ENCODE results near the gene SLC25A22. TPM values are rescaled to one million over a fixed set of nuclear protein-coding genes. Genes with fewer than 3 reads are reported as not detected.
A peak's percentile ranks its signal among the peaks of the same experiment; 100 is the strongest.

SLC25A22 gene
- total and polyA plus RNA-seq, 8 donors, result 5.5 to 11.9 (median 9.8) TPM; not detected in 1

- peaks cover 75 to 90% (median 87%) of the 10 kb centered on the region in 4 donors for H3K4me1 ChIP-seq
Measured at GRCh38 chr11:823441-824291, 25.6 kb upstream of the SLC25A22 start.

GRCh38 chr11:821512-822371 is 23.7 kb upstream of the SLC25A22 start:
- Histone ChIP-seq H3K4me1 (peaks cover 60 to 78% (median 72%) of the 10 kb centered on the region in 4 donors), H3K4me3 (peak overlapping the region in 3 of 4 donors; percentile 72 to 96 (median 92)), H3K9me3 (no peaks in the 10 kb centered on the region), H3K36me3 (peaks cover 32 to 44% (median 43%) of the 10 kb centered on the region in 4 donors), H3K27me3 (peaks cover 0 to 30% (median under 1%) of the 10 kb centered on the region in 3 donors), H3K27ac (peak overlapping the region; percentile 94 to 98 (median 96))
- WGBS, 5 donors, result 55 to 68% (median 62%) methylated on average over 21 to 22 of the region's 22 CpGs
- no peak for DNase-seq
- no peak for TF ChIP-seq POLR2AphosphoS5 (IDR thresholded peaks at IDR 0.05)
- no peak for TF ChIP-seq EP300 (IDR thresholded peaks at IDR 0.05)
- no peak for TF ChIP-seq POLR2A (IDR thresholded peaks at IDR 0.05)
- TF ChIP-seq CTCF (IDR thresholded peaks at IDR 0.05), result no peak
- intact Hi-C loops (cut with DNase I; ENCODE audit: low total_unique reads), result no loop called here

More at GRCh38 chr11:823441-824291, 25.6 kb upstream of the SLC25A22 start:
- H3K9me3 ChIP-seq, result no peaks in the 10 kb centered on the region
- intact Hi-C loops (cut with DNase I; ENCODE audit: low total_unique reads), result no loop called here
- peak overlapping the region; percentile 89 to 96 (median 94) for H3K27ac ChIP-seq
- WGBS, 5 donors, result 76 to 85% (median 84%) methylated on average over 44 to 53 of the region's 53 CpGs
- TF ChIP-seq CTCF (IDR thresholded peaks at IDR 0.05) (no peak), POLR2A (IDR thresholded peaks at IDR 0.05) (no peak), POLR2AphosphoS5 (IDR thresholded peaks at IDR 0.05) (no peak), EP300 (IDR thresholded peaks at IDR 0.05) (no peak)
- peak overlapping the region in 1 of 4 donors; percentile 21 for H3K4me3 ChIP-seq
- DNase-seq, result no peak
- H3K27me3 ChIP-seq, result peaks cover 0 to 49% (median 10%) of the 10 kb centered on the region in 3 donors
- H3K36me3 ChIP-seq, result peaks cover 32 to 44% (median 43%) of the 10 kb centered on the region in 4 donors

GRCh38 chr11:820655-821511 is 22.8 kb upstream of the SLC25A22 start:
- TF ChIP-seq CTCF (IDR thresholded peaks at IDR 0.05) (no peak), POLR2A (IDR thresholded peaks at IDR 0.05) (no peak), EP300 (IDR thresholded peaks at IDR 0.05) (peak; percentile 27), POLR2AphosphoS5 (IDR thresholded peaks at IDR 0.05) (peak; percentile 58 to 86 (median 71))
- Histone ChIP-seq H3K27me3 (peaks cover 0 to 21% (median 0%) of the 10 kb centered on the region in 3 donors), H3K27ac (peak overlapping the region; percentile 94 to 98 (median 96)), H3K4me1 (peaks cover 51 to 69% (median 64%) of the 10 kb centered on the region in 4 donors), H3K4me3 (peak overlapping the region; percentile 72 to 97 (median 94)), H3K9me3 (no peaks in the 10 kb centered on the region), H3K36me3 (peaks cover 32 to 46% (median 43%) of the 10 kb centered on the region in 4 donors)
- intact Hi-C loops (cut with DNase I; ENCODE audit: low total_unique reads), result no loop called here
- peak; percentile 72 to 90 for DNase-seq
- 26 to 54% (median 41%) methylated on average over 10 to 11 of the region's 11 CpGs for WGBS, 5 donors
